Muscle of leg (tissue), 9 donors: ENCODE measurements around the gene PRMT9. TPM values are rescaled to one million over a fixed set of nuclear protein-coding genes. Genes with fewer than 3 reads are reported as not detected.

Source experiments
- polyA plus RNA-seq, 8 donors: library from polyadenylated mRNA; unstranded; fragments of 120-200 nt; gene quantifications; one replicate each; pipeline versions ENCODE4 v1.2.1 to v1.2.3, GENCODE V29; 2013; ENCODE audit warnings: inconsistent platforms in 1 of 8, low replicate concordance in 1 of 8; ENCODE audit not compliant: insufficient read length in 8 of 8, insufficient read depth in 1 of 8
- total RNA-seq: library from RNA; stranded (reverse); fragments of 120-200 nt; gene quantifications from one replicate; pipeline ENCODE4 v1.2.4, GENCODE V29; 2013

PRMT9 gene
- total and polyA plus RNA-seq, 9 donors = 9.0 to 14.2 (median 10.2) TPM

Other genes with a start within 250 kb of the PRMT9 start
- gene EDNRA, start 203.1 kb downstream of the PRMT9 start, total RNA-seq = 24.0 TPM
- 10 to 100 TPM; 19.5 to 43.1 (median 33.0) TPM for gene EDNRA, start 203.1 kb downstream of the PRMT9 start, polyA plus RNA-seq
- 24.3 TPM for gene TMEM184C, start 66.8 kb downstream of the PRMT9 start, total RNA-seq
- gene TMEM184C, start 66.8 kb downstream of the PRMT9 start, polyA plus RNA-seq = 10 to 100 TPM; 17.6 to 24.6 (median 18.6) TPM
- gene ARHGAP10, start 47.9 kb upstream of the PRMT9 start, total RNA-seq = 41.6 TPM
- 10 to 100 TPM; 26.9 to 34.2 (median 32.7) TPM for gene ARHGAP10, start 47.9 kb upstream of the PRMT9 start, polyA plus RNA-seq